Measurements from ENCODE around the gene RSU1.

The RSU1 gene

GRCh38 chr10:16792675-16793074 lies 24.5 kb downstream of the RSU1 start:
- TF ChIP-seq CSDC2 (CRISPR knock-in tag; IDR thresholded peaks at IDR 0.05) = no peak
- TF ChIP-seq ZC3H10 (CRISPR knock-in tag; IDR thresholded peaks at IDR 0.05) = no peak
- no peak for TF ChIP-seq PPARA (CRISPR knock-in tag; IDR thresholded peaks at IDR 0.05; ENCODE audit: borderline replicate concordance)
- no peak for TF ChIP-seq BACH2 (CRISPR knock-in tag; IDR thresholded peaks at IDR 0.05; ENCODE audit: borderline replicate concordance)
- TF ChIP-seq GLIS3 (CRISPR knock-in tag; IDR thresholded peaks at IDR 0.05) = no peak
- TF ChIP-seq ZFP3 (CRISPR knock-in tag; IDR thresholded peaks at IDR 0.05) = no peak
- no peak for TF ChIP-seq ZNF565 (CRISPR knock-in tag; conservative IDR thresholded peaks at IDR 0.05; ENCODE audit: low read depth)
- TF ChIP-seq OSR1 (CRISPR knock-in tag; IDR thresholded peaks at IDR 0.05) = no peak
- no peak for TF ChIP-seq TCF4 (CRISPR knock-in tag; IDR thresholded peaks at IDR 0.05; ENCODE audit: borderline replicate concordance)
- TF ChIP-seq RARB (CRISPR knock-in tag; IDR thresholded peaks at IDR 0.05) = no peak
- no peak for TF ChIP-seq SNAI2 (CRISPR knock-in tag; IDR thresholded peaks at IDR 0.05)
- no peak for TF ChIP-seq ZNF8 (CRISPR knock-in tag; IDR thresholded peaks at IDR 0.05)
- TF ChIP-seq ZFP30 (CRISPR knock-in tag; IDR thresholded peaks at IDR 0.05) = no peak
- no peak for TF ChIP-seq TOX (CRISPR knock-in tag; IDR thresholded peaks at IDR 0.05; ENCODE audit: borderline replicate concordance)
- no peak for ATAC-seq

- ATAC-seq = no peak
- TF ChIP-seq ZNF8 (CRISPR knock-in tag; IDR thresholded peaks at IDR 0.05) (no peak), ZNF70 (CRISPR knock-in tag; IDR thresholded peaks at IDR 0.05) (no peak), TOX (CRISPR knock-in tag; IDR thresholded peaks at IDR 0.05; ENCODE audit: borderline replicate concordance) (no peak), TCF4 (CRISPR knock-in tag; IDR thresholded peaks at IDR 0.05; ENCODE audit: borderline replicate concordance) (no peak), ESRRG (CRISPR knock-in tag; IDR thresholded peaks at IDR 0.05) (no peak), ZC3H10 (CRISPR knock-in tag; IDR thresholded peaks at IDR 0.05) (no peak), RARB (CRISPR knock-in tag; IDR thresholded peaks at IDR 0.05) (no peak)
- TF ChIP-seq, protein P1, sequence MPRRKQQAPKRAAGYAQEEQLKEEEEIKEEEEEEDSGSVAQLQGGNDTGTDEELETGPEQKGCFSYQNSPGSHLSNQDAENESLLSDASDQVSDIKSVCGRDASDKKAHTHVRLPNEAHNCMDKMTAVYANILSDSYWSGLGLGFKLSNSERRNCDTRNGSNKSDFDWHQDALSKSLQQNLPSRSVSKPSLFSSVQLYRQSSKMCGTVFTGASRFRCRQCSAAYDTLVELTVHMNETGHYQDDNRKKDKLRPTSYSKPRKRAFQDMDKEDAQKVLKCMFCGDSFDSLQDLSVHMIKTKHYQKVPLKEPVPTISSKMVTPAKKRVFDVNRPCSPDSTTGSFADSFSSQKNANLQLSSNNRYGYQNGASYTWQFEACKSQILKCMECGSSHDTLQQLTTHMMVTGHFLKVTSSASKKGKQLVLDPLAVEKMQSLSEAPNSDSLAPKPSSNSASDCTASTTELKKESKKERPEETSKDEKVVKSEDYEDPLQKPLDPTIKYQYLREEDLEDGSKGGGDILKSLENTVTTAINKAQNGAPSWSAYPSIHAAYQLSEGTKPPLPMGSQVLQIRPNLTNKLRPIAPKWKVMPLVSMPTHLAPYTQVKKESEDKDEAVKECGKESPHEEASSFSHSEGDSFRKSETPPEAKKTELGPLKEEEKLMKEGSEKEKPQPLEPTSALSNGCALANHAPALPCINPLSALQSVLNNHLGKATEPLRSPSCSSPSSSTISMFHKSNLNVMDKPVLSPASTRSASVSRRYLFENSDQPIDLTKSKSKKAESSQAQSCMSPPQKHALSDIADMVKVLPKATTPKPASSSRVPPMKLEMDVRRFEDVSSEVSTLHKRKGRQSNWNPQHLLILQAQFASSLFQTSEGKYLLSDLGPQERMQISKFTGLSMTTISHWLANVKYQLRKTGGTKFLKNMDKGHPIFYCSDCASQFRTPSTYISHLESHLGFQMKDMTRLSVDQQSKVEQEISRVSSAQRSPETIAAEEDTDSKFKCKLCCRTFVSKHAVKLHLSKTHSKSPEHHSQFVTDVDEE (CRISPR knock-in tag; IDR thresholded peaks at IDR 0.05) = no peak
Observed at GRCh38 chr10:16789765-16790164, 27.5 kb downstream of the RSU1 start.

DNA sequence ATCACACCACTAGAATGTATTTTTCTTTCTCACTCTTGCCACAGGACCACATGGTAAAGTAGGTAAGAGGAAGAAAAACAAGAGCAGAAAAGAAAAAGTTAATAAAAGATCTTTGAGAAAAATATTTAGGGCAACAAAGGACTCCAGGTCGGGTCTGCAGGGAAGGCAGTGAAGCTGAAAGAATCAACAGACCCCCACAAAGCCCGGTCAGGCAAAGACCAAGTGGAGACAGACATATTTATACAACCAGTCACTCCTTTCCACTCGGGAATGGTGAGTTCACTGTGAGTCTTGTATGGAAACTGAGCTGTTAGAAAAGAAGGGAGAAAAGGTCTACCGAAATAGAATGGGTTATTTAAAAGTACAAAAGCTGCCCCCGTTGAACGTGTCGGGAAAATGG lies 28.0 kb downstream of the RSU1 start:
- TF ChIP-seq ZC3H10 (CRISPR knock-in tag; IDR thresholded peaks at IDR 0.05) (no peak), ISL1 (CRISPR knock-in tag; IDR thresholded peaks at IDR 0.05) (no peak), ESRRG (CRISPR knock-in tag; IDR thresholded peaks at IDR 0.05) (no peak), RARB (CRISPR knock-in tag; IDR thresholded peaks at IDR 0.05) (no peak)
- no peak for ATAC-seq

- ATAC-seq = no peak
- no peak for TF ChIP-seq CSDC2 (CRISPR knock-in tag; IDR thresholded peaks at IDR 0.05)
- no peak for TF ChIP-seq OSR1 (CRISPR knock-in tag; IDR thresholded peaks at IDR 0.05)
- TF ChIP-seq ESRRG (CRISPR knock-in tag; IDR thresholded peaks at IDR 0.05) = no peak
- TF ChIP-seq ISL1 (CRISPR knock-in tag; IDR thresholded peaks at IDR 0.05) = no peak
- no peak for TF ChIP-seq PPARA (CRISPR knock-in tag; IDR thresholded peaks at IDR 0.05; ENCODE audit: borderline replicate concordance)
- TF ChIP-seq, protein P2, sequence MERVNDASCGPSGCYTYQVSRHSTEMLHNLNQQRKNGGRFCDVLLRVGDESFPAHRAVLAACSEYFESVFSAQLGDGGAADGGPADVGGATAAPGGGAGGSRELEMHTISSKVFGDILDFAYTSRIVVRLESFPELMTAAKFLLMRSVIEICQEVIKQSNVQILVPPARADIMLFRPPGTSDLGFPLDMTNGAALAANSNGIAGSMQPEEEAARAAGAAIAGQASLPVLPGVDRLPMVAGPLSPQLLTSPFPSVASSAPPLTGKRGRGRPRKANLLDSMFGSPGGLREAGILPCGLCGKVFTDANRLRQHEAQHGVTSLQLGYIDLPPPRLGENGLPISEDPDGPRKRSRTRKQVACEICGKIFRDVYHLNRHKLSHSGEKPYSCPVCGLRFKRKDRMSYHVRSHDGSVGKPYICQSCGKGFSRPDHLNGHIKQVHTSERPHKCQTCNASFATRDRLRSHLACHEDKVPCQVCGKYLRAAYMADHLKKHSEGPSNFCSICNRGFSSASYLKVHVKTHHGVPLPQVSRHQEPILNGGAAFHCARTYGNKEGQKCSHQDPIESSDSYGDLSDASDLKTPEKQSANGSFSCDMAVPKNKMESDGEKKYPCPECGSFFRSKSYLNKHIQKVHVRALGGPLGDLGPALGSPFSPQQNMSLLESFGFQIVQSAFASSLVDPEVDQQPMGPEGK (CRISPR knock-in tag; IDR thresholded peaks at IDR 0.05; ENCODE audit: borderline replicate concordance) = no peak
- TF ChIP-seq, protein P1 (CRISPR knock-in tag; IDR thresholded peaks at IDR 0.05) = no peak
- TF ChIP-seq RARB (CRISPR knock-in tag; IDR thresholded peaks at IDR 0.05) = no peak
- no peak for TF ChIP-seq ZFP30 (CRISPR knock-in tag; IDR thresholded peaks at IDR 0.05)
- no peak for TF ChIP-seq TOX (CRISPR knock-in tag; IDR thresholded peaks at IDR 0.05; ENCODE audit: borderline replicate concordance)
- TF ChIP-seq BACH2 (CRISPR knock-in tag; IDR thresholded peaks at IDR 0.05; ENCODE audit: borderline replicate concordance) = no peak
- no peak for TF ChIP-seq ZNF8 (CRISPR knock-in tag; IDR thresholded peaks at IDR 0.05)
- no peak for TF ChIP-seq POU6F1 (CRISPR knock-in tag; IDR thresholded peaks at IDR 0.05; ENCODE audit: borderline replicate concordance, low read depth)
- no peak for TF ChIP-seq ZNF70 (CRISPR knock-in tag; IDR thresholded peaks at IDR 0.05)
- no peak for TF ChIP-seq ZC3H10 (CRISPR knock-in tag; IDR thresholded peaks at IDR 0.05)
- no peak for TF ChIP-seq ZFP3 (CRISPR knock-in tag; IDR thresholded peaks at IDR 0.05)
- TF ChIP-seq GLIS3 (CRISPR knock-in tag; IDR thresholded peaks at IDR 0.05) = no peak
- TF ChIP-seq ZNF565 (CRISPR knock-in tag; conservative IDR thresholded peaks at IDR 0.05; ENCODE audit: low read depth) = no peak
- TF ChIP-seq SNAI2 (CRISPR knock-in tag; IDR thresholded peaks at IDR 0.05) = no peak
- TF ChIP-seq CSRNP3 (CRISPR knock-in tag; IDR thresholded peaks at IDR 0.05) = no peak
Observed at GRCh38 chr10:16788778-16789177, 28.4 kb downstream of the RSU1 start.
